Type B pancreatic cell (in vitro differentiated cells): ENCODE measurements around the gene L3MBTL4. TPM values are rescaled to one million over a fixed set of nuclear protein-coding genes. Genes with fewer than 3 reads are reported as not detected.
A peak's percentile ranks its signal among the peaks of the same experiment; 100 is the strongest.

Experiments used
- DNase-seq: peaks from one replicate; pipeline ENCODE4 v3.0.0; 2021; ENCODE audit warnings: mixed read lengths; ENCODE audit not compliant: unreplicated experiment; ENCODE audit errors: extremely low spot score
- H3K27ac Mint-ChIP-seq: 2 replicates; pipeline ENCODE4 v1.8.0; 2021; ENCODE audit warnings: mild to moderate bottlenecking, mixed read lengths
- H3K27me3 Mint-ChIP-seq: 2 replicates; pipeline ENCODE4 v1.8.0; 2021; ENCODE audit warnings: mixed read lengths
- H3K36me3 Mint-ChIP-seq: 2 replicates; pipeline ENCODE4 v1.8.0; 2021; ENCODE audit warnings: mixed read lengths
- H3K4me1 Mint-ChIP-seq: one replicate; pipeline ENCODE4 v1.8.0; 2021; ENCODE audit warnings: mixed read lengths; ENCODE audit not compliant: unreplicated experiment
- H3K4me3 Mint-ChIP-seq: 2 replicates; pipeline ENCODE4 v1.8.0; 2021; ENCODE audit warnings: mild to moderate bottlenecking, mixed read lengths
- H3K9me3 Mint-ChIP-seq: 2 replicates; pipeline ENCODE4 v1.8.0; 2021; ENCODE audit warnings: mixed read lengths
- CTCF ChIP-seq: fragments of 200-600 bp; sonication (generic); conservative IDR thresholded peaks from 2 replicates; pipeline ENCODE4 v1.5.0; 2021; ENCODE audit warnings: antibody characterized with exemption, mild to moderate bottlenecking
- total RNA-seq: library from RNA; stranded (reverse); gene quantifications from 2 replicates; pipeline ENCODE4 v1.2.1, GENCODE V29; 2021; ENCODE audit warnings: low replicate concordance

Gene L3MBTL4
- total RNA-seq, 1 donor from 2014 or later: 2.2 TPM

DNA sequence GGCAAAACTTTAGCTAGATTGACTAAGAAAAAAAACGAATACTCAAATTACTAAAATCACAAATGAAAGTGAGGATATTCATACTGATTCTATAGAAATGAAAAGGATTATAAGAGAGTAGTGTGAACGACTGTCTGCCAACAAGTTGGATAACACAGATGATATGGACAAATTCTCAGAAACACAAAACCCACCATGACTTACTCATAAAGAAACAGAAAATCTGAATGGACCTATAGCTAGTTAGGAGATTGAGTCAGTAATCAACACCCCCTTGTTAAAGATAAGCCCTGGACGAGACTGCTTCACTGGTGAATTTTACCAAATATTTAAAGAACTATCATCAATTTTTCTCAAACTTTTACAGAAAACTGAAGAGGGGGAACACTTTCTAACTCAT is 410.6 kb downstream of the L3MBTL4 start:
- no peak for TF ChIP-seq CTCF
- peaks cover 3% of the 10 kb centered on the region for H3K36me3 Mint-ChIP-seq
- peaks cover 11% of the 10 kb centered on the region for H3K9me3 Mint-ChIP-seq
- no peak overlapping the region for H3K27ac Mint-ChIP-seq
- no peaks in the 10 kb centered on the region for H3K4me1 Mint-ChIP-seq
- H3K27me3 Mint-ChIP-seq: no peaks in the 10 kb centered on the region
- no peak overlapping the region for H3K4me3 Mint-ChIP-seq
- DNase-seq: no peak

DNA sequence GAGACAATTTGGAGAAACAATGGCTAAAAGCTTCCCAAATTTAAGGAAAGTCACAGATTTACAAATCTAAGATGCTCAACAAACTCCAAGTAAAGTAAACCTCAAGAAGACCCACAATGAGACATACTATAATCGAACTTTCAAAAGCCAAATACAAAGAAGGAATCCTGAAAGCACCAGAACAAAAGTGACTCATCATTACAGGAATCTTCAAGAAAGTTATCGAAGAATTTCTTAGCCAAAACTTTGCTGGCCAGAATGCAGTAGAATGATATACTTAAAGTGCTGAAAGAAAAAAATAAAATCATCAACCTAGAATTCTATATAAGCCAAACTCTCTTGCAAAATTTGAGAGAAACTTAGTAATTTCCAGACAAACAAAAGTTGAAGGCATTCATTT is 412.8 kb downstream of the L3MBTL4 start:
- peaks cover 3% of the 10 kb centered on the region for H3K36me3 Mint-ChIP-seq
- TF ChIP-seq CTCF: no peak
- H3K4me1 Mint-ChIP-seq: peaks cover 8% of the 10 kb centered on the region

DNA sequence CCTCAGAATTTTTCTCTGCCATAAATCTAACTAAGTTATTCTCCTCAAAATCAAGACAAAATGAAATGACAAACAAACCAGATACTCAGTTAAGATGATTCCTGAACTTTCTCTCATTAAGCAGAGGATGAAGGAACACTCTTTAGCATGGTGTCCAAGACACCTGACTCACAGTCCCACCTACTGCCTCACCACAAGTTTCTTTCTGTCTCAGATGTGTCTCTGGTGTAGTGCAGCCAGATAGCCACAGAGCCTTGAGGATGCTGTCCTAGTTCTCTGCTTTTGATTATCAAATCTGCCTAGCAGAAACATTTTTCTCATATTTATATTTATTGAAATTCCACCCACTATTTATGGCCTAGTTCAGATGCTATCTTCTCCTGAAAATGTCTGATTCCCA is 415.8 kb downstream of the L3MBTL4 start:
- no peak overlapping the region for H3K27ac Mint-ChIP-seq
- H3K36me3 Mint-ChIP-seq: no peaks in the 10 kb centered on the region
- H3K4me1 Mint-ChIP-seq: peaks cover 8% of the 10 kb centered on the region
- no peak overlapping the region for H3K4me3 Mint-ChIP-seq
- H3K27me3 Mint-ChIP-seq: peaks cover 7% of the 10 kb centered on the region
- DNase-seq: no peak
- peaks cover 7% of the 10 kb centered on the region for H3K9me3 Mint-ChIP-seq
- no peak for TF ChIP-seq CTCF

More for the DNA sequence above, 412.8 kb downstream of the L3MBTL4 start:
- Mint-ChIP-seq H3K9me3 (peaks cover 11% of the 10 kb centered on the region), H3K4me3 (no peak overlapping the region), H3K27ac (no peak overlapping the region), H3K27me3 (peaks cover 3% of the 10 kb centered on the region)
- DNase-seq: no peak

- peaks cover 7% of the 10 kb centered on the region for H3K9me3 Mint-ChIP-seq
- H3K27me3 Mint-ChIP-seq: peaks cover 7% of the 10 kb centered on the region
- no peak overlapping the region for H3K4me3 Mint-ChIP-seq
- H3K36me3 Mint-ChIP-seq: no peaks in the 10 kb centered on the region
- no peak overlapping the region for H3K27ac Mint-ChIP-seq
- peak; percentile 50 for DNase-seq
- H3K4me1 Mint-ChIP-seq: peaks cover 8% of the 10 kb centered on the region
- TF ChIP-seq CTCF: no peak
These were observed 416.4 kb downstream of the L3MBTL4 start for GRCh38 chr18:5998166-5998881.

- no peak for DNase-seq
- H3K27ac Mint-ChIP-seq: no peak overlapping the region
- peaks cover 7% of the 10 kb centered on the region for H3K9me3 Mint-ChIP-seq
- no peak overlapping the region for H3K4me3 Mint-ChIP-seq
- peaks cover 8% of the 10 kb centered on the region for H3K4me1 Mint-ChIP-seq
- peaks cover 7% of the 10 kb centered on the region for H3K27me3 Mint-ChIP-seq
- TF ChIP-seq CTCF: no peak
- H3K36me3 Mint-ChIP-seq: no peaks in the 10 kb centered on the region
These were observed 417.4 kb downstream of the L3MBTL4 start for GRCh38 chr18:5997361-5997760.
